NCI-H446 (cell line): ENCODE measurements around the gene CMKLR1.

Source experiments
- DNase-seq, 2 experiments: peaks; one replicate each; lab custom pipeline; 2025; lab: John Stamatoyannopoulos, UW

Gene CMKLR1

GRCh38 chr12:108316176-108317086 is 22.7 kb downstream of the CMKLR1 start:
- no peak for DNase-seq

GRCh38 chr12:108315486-108316105 is 23.5 kb downstream of the CMKLR1 start:
- no peak for DNase-seq

- DNase-seq = no peak
These were observed 25.3 kb downstream of the CMKLR1 start for GRCh38 chr12:108313606-108314351.

GRCh38 chr12:108313241-108313605 is 25.9 kb downstream of the CMKLR1 start:
- no peak for DNase-seq

GRCh38 chr12:108312693-108313189 is 26.4 kb downstream of the CMKLR1 start:
- DNase-seq = peak in 1 of 2 experiments; percentile 54

GRCh38 chr12:108312073-108312659 is 26.9 kb downstream of the CMKLR1 start:
- no peak for DNase-seq

- no peak for DNase-seq
These were observed 27.5 kb downstream of the CMKLR1 start for GRCh38 chr12:108311605-108312004.

- DNase-seq = no peak
These were observed 28.6 kb downstream of the CMKLR1 start for GRCh38 chr12:108310489-108310888.

- DNase-seq = no peak
These were observed 29.3 kb downstream of the CMKLR1 start for GRCh38 chr12:108309674-108310312.

- no peak for DNase-seq
These were observed 30.6 kb downstream of the CMKLR1 start for GRCh38 chr12:108308395-108309085.

- DNase-seq = no peak
These were observed 32.1 kb downstream of the CMKLR1 start for GRCh38 chr12:108307006-108307405.

- DNase-seq = no peak
These were observed 32.6 kb downstream of the CMKLR1 start for GRCh38 chr12:108306506-108306905.

- DNase-seq = no peak
These were observed 33.1 kb downstream of the CMKLR1 start for GRCh38 chr12:108305991-108306501.

GRCh38 chr12:108305520-108305919 is 33.6 kb downstream of the CMKLR1 start:
- no peak for DNase-seq

- no peak for DNase-seq
These were observed 34.5 kb downstream of the CMKLR1 start for GRCh38 chr12:108304633-108305032.

- DNase-seq = no peak
These were observed 35.4 kb downstream of the CMKLR1 start for GRCh38 chr12:108303703-108304102.

- no peak for DNase-seq
These were observed 36.5 kb downstream of the CMKLR1 start for GRCh38 chr12:108302403-108303311.

- DNase-seq = no peak
These were observed 37.1 kb downstream of the CMKLR1 start for GRCh38 chr12:108302016-108302402.

GRCh38 chr12:108301346-108301745 is 37.8 kb downstream of the CMKLR1 start:
- DNase-seq = no peak
